ENCODE data around the gene UFD1. TPM values are rescaled to one million over a fixed set of nuclear protein-coding genes. Genes with fewer than 3 reads are reported as not detected.
A peak's percentile ranks its signal among the peaks of the same experiment; 100 is the strongest.

Gene UFD1
- total and polyA plus RNA-seq, 2 of the 13 experiments (the other 11 are each of a cell fraction or from before 2014, with no cell fraction given), result 47.9 to 51.1 TPM

DNA sequence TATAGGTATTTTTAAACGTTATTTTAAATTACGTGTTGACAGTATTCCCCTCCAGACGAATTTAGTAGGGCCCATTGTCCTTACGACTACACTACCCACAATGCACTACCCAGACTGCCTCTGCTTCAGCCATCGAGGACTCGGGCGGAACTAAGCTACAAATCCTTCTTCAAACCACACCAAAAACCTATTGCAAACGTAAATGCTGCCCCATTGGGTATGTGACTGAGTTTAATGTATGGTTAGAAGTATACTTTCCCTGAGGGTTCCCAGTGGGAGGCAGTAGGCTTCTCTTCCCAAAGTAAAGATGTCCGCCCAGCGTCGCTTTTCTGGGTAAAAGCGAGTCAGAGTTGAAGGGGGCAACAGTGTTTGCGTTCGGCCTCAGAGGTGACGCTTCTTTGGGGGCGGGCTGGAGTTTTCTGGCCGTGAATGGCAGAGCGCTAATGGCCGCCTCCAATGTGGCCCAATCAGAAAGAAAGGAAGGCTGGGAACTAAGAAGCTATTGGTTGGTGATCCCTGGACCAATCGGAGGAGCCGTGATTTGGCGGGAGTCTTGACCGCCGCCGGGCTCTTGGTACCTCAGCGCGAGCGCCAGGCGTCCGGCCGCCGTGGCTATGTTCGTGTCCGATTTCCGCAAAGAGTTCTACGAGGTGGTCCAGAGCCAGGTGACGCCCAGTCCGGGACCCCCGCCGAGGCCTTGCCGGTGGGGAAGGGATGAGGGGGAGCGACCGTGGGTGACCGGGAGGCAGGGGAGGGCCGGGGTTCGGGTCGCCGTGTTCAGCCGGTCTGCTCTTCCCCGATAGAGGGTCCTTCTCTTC is 571 bp upstream of the UFD1 start, which contains the start of gene CDC45 (continued):
- TF ChIP-seq, protein P1, sequence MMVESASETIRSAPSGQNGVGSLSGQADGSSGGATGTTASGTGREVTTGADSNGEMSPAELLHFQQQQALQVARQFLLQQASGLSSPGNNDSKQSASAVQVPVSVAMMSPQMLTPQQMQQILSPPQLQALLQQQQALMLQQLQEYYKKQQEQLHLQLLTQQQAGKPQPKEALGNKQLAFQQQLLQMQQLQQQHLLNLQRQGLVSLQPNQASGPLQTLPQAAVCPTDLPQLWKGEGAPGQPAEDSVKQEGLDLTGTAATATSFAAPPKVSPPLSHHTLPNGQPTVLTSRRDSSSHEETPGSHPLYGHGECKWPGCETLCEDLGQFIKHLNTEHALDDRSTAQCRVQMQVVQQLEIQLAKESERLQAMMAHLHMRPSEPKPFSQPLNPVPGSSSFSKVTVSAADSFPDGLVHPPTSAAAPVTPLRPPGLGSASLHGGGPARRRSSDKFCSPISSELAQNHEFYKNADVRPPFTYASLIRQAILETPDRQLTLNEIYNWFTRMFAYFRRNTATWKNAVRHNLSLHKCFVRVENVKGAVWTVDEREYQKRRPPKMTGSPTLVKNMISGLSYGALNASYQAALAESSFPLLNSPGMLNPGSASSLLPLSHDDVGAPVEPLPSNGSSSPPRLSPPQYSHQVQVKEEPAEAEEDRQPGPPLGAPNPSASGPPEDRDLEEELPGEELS (CRISPR knock-in tag; IDR thresholded peaks at IDR 0.05), result no peak
- TF ChIP-seq ZNF598 (CRISPR knock-in tag; IDR thresholded peaks at IDR 0.05; ENCODE audit: borderline replicate concordance), result 0 out of 2 replicates have a peak, but pooled peaks have one; percentile 31
- TF ChIP-seq ZNF264 (CRISPR knock-in tag; IDR thresholded peaks at IDR 0.05), result no peak
- TF ChIP-seq SYNCRIP (IDR thresholded peaks at IDR 0.05; ENCODE audit: insufficient read depth, low read depth, low read length), result no peak
- no peak for TF ChIP-seq ZNF530 (CRISPR knock-in tag; IDR thresholded peaks at IDR 0.05; ENCODE audit: low read depth)
- TF ChIP-seq ZIK1 (CRISPR knock-in tag; IDR thresholded peaks at IDR 0.05; ENCODE audit: borderline replicate concordance, low read depth), result no peak
- 0 out of 2 replicates have a peak, but pooled peaks have one; percentile 33 for TF ChIP-seq ESRRA (CRISPR knock-in tag; IDR thresholded peaks at IDR 0.05; ENCODE audit: low read depth)
- no peak for TF ChIP-seq MAF1 (CRISPR knock-in tag; IDR thresholded peaks at IDR 0.05; ENCODE audit: borderline replicate concordance)
- no peak for TF ChIP-seq EED (CRISPR knock-in tag; IDR thresholded peaks at IDR 0.05)
- 0 out of 2 replicates have a peak, but pooled peaks have one; percentile 16 for TF ChIP-seq CBFB (CRISPR knock-in tag; IDR thresholded peaks at IDR 0.05)
- no peak for TF ChIP-seq ZNF354B (CRISPR knock-in tag; IDR thresholded peaks at IDR 0.05)
- no peak for TF ChIP-seq RFX3 (CRISPR knock-in tag; IDR thresholded peaks at IDR 0.05)
- TF ChIP-seq, protein P2, sequence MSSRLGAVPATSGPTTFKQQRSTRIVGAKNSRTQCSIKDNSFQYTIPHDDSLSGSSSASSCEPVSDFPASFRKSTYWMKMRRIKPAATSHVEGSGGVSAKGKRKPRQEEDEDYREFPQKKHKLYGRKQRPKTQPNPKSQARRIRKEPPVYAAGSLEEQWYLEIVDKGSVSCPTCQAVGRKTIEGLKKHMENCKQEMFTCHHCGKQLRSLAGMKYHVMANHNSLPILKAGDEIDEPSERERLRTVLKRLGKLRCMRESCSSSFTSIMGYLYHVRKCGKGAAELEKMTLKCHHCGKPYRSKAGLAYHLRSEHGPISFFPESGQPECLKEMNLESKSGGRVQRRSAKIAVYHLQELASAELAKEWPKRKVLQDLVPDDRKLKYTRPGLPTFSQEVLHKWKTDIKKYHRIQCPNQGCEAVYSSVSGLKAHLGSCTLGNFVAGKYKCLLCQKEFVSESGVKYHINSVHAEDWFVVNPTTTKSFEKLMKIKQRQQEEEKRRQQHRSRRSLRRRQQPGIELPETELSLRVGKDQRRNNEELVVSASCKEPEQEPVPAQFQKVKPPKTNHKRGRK (CRISPR knock-in tag; IDR thresholded peaks at IDR 0.05), result no peak
- TF ChIP-seq, protein P3, sequence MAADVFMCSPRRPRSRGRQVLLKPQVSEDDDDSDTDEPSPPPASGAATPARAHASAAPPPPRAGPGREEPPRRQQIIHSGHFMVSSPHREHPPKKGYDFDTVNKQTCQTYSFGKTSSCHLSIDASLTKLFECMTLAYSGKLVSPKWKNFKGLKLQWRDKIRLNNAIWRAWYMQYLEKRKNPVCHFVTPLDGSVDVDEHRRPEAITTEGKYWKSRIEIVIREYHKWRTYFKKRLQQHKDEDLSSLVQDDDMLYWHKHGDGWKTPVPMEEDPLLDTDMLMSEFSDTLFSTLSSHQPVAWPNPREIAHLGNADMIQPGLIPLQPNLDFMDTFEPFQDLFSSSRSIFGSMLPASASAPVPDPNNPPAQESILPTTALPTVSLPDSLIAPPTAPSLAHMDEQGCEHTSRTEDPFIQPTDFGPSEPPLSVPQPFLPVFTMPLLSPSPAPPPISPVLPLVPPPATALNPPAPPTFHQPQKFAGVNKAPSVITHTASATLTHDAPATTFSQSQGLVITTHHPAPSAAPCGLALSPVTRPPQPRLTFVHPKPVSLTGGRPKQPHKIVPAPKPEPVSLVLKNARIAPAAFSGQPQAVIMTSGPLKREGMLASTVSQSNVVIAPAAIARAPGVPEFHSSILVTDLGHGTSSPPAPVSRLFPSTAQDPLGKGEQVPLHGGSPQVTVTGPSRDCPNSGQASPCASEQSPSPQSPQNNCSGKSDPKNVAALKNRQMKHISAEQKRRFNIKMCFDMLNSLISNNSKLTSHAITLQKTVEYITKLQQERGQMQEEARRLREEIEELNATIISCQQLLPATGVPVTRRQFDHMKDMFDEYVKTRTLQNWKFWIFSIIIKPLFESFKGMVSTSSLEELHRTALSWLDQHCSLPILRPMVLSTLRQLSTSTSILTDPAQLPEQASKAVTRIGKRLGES (CRISPR knock-in tag; IDR thresholded peaks at IDR 0.05; ENCODE audit: borderline replicate concordance), result no peak
- peak; percentile 31 for TF ChIP-seq HNRNPLL (IDR thresholded peaks at IDR 0.05; ENCODE audit: low read depth, low read length, poor library complexity, severe bottlenecking)
- no peak for TF ChIP-seq ZBTB1 (CRISPR knock-in tag; IDR thresholded peaks at IDR 0.05; ENCODE audit: borderline replicate concordance)
- peak; percentile 67 for TF ChIP-seq SALL1 (CRISPR knock-in tag; IDR thresholded peaks at IDR 0.05)
- no peak for TF ChIP-seq ZNF256 (CRISPR knock-in tag; conservative IDR thresholded peaks at IDR 0.05)
- TF ChIP-seq ELF4 (CRISPR knock-in tag; IDR thresholded peaks at IDR 0.05; ENCODE audit: borderline replicate concordance), result peak; percentile 99
- TF ChIP-seq ZNF235 (CRISPR knock-in tag; IDR thresholded peaks at IDR 0.05; ENCODE audit: borderline replicate concordance), result no peak
- no peak for TF ChIP-seq SOX6 (IDR thresholded peaks at IDR 0.05)
- TF ChIP-seq SOX6 (CRISPR knock-in tag; IDR thresholded peaks at IDR 0.05), result peak; percentile 48
- TF ChIP-seq ZNF850 (CRISPR knock-in tag; conservative IDR thresholded peaks at IDR 0.05), result no peak
- TF ChIP-seq ZNF451 (CRISPR knock-in tag; IDR thresholded peaks at IDR 0.05), result no peak
- no peak for TF ChIP-seq POGZ (CRISPR knock-in tag; IDR thresholded peaks at IDR 0.05)

Data from HepG2 (cell line).